ENCODE data around the gene GLIS1.
"Not testable (repeated sequence)": the region's sequence is repeated elsewhere in the genome, so short reads cannot be mapped to it uniquely, and the experiment has no call there.

GLIS1 gene

GRCh38 chr1:53739109-53739681 is at the start of gene GLIS1:
GLIS1 (minus strand) TSS chr1:53739164; CDS start chr1:53738064, 1,100 bp downstream.
- peak; percentile 49 for DNase-seq

GRCh38 chr1:53787655-53788054 is 48.7 kb upstream of the GLIS1 start:
- no peak for DNase-seq

- DNase-seq, result no peak
These were observed 44.1 kb upstream of the GLIS1 start for GRCh38 chr1:53783056-53783455.

GRCh38 chr1:53781654-53782053 is 42.7 kb upstream of the GLIS1 start:
- no peak for DNase-seq

- no peak for DNase-seq
These were observed 38.3 kb upstream of the GLIS1 start for GRCh38 chr1:53777272-53777671.

DNA sequence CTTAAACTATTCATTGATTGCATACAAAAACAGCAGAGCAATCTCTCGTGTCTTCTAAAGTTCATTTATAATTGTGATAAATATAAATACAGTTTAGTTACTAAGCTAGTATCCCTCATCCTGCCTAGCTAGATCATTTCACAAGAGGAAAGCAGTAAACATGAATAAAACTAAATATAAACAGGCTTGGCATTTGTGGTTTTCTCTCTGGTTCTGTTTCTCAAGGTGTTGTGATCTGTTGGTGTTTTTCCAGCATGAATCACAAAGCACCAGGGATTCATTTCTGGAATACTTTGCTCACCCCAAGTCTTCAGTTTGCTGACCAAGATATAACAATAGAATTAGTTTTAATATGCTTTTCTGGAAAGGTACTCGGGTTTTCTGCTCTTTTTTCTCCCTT is 32.7 kb upstream of the GLIS1 start:
- DNase-seq, result no peak

DNA sequence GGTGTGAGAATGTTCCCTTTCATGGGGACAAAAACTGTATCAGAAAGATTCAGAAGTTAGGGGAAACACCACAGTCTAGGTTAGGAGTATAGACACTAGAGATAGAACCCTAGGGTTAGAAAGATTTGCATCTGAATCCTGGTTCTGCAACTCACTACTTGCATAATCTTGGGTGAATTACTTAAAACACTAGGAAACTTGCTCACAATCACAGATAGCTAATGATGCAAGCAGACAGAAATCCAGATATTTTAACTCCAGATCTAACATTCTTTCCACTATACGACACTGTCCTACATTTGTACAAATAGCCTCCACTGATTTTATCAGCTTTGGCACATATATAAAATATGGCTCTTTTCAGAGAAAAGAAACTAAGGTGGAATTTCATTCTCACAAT is 30.8 kb upstream of the GLIS1 start:
- no peak for DNase-seq

DNA sequence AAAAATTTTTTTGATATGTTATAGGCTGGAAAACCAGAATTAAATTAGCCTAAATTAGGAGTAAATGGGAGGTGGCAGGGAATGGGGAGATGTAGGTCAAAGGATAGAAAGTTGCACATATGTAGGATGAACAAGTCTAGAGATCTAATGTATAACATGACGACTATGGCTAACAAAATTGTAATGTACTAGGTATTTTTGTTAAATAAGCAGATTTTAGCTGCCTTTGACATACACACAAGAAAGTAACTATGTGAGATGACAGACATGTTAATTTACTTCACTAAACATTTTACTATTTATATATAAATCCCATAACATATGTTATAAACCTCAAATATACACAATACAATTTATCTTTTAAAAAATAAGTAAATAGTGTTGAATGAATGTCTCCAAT is 30.2 kb upstream of the GLIS1 start:
- no peak for DNase-seq

GRCh38 chr1:53766831-53767405 is 28.0 kb upstream of the GLIS1 start:
- DNase-seq, result no peak

- DNase-seq, result no peak
These were observed 27.3 kb upstream of the GLIS1 start for GRCh38 chr1:53766194-53766742.

GRCh38 chr1:53765657-53766056 is 26.7 kb upstream of the GLIS1 start:
- DNase-seq, result no peak

- DNase-seq, result no peak
These were observed 24.9 kb upstream of the GLIS1 start for GRCh38 chr1:53763911-53764310.

- no peak for DNase-seq
These were observed 24.5 kb upstream of the GLIS1 start for GRCh38 chr1:53763461-53763860.

- DNase-seq, result not testable (repeated sequence)
These were observed 21.5 kb upstream of the GLIS1 start for GRCh38 chr1:53760497-53760896.

GRCh38 chr1:53755874-53756273 is 16.9 kb upstream of the GLIS1 start:
- no peak for DNase-seq

DNA sequence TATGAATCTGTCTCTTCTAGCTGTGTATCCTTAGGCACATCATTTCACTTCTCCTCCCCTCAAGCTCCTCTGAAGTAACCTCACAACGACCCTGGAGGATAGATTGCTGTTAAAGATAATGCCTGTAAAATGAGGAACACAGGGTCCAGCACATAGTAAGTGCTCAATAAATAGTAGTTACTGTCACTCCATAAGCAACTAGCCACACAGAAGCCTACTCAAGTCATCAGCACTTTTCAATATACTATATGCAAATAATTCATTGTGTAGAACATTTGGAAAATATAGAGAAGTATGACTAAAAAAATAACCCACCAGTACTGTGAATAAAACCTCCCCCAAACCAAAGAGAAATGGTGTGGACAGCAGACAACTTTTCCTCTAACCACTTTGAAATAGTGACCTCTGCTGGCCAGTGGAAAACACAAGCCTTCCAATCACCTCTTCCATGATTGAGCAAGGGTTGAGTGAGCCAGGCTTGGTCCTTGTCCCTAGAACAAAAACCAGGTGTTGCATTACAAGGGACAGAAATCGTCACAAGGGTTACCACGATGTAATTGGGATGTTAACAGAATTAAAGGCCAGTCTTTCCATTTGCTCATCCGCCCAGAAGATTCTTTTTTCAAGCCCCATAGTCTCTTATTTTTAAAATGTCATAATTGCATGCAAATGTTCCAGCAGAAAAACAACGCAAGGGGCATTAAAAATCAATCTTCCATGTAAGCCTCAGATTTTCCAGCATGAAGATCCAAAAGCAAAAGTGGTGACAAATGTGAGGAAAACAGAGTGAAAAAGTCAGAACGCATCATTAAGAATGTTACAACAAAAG is 15.7 kb upstream of the GLIS1 start:
- DNase-seq, result no peak

GRCh38 chr1:53752281-53752680 is 13.3 kb upstream of the GLIS1 start:
- DNase-seq, result no peak

GRCh38 chr1:53747841-53748240 is 8.9 kb upstream of the GLIS1 start:
- DNase-seq, result no peak

GRCh38 chr1:53740621-53741105 is 1.7 kb upstream of the GLIS1 start:
- DNase-seq, result no peak

DNA sequence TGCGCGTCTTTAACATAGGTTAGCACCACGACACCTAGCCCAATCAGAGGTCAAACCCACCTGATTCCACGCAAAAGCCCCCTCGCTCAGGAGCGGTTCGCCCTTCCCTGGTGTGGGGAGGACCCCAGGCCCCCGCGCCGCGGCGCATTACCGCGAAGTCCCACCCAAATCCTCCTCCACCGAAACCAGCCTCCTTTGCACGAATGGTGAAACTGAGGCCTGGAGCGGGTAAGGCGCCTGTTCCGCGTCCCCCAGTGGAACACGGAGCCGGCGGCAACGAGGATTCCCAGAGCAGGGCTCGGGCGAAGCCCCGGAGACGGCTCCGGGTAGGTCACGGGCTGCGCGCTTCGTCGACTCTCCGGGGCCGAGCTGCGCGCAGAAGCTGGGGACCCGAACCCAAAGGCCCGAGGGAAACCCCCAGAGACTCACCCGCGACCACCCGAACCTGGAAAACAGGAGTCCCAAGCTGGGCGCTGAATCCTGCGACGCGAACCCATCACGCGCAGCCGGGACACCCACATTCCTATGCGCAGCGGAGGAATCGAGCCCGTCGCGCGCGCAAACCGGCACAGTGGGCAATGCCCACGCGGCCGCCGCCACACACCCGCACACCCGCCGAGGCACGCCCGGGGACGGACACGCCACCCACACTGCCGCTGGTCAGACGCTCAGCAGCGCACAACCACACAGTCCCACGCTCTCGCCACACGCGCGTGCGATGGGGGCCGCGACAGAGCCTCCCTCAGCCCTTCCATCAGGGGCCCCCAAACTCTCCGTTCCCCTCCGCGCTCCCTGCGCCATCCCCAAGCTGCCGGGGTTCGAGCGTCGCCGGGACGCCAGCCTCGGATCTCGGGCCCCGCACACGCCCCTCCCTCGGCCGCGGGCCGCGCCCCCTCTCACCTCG is 507 bp downstream of the GLIS1 start:
- no peak for DNase-seq

DNA sequence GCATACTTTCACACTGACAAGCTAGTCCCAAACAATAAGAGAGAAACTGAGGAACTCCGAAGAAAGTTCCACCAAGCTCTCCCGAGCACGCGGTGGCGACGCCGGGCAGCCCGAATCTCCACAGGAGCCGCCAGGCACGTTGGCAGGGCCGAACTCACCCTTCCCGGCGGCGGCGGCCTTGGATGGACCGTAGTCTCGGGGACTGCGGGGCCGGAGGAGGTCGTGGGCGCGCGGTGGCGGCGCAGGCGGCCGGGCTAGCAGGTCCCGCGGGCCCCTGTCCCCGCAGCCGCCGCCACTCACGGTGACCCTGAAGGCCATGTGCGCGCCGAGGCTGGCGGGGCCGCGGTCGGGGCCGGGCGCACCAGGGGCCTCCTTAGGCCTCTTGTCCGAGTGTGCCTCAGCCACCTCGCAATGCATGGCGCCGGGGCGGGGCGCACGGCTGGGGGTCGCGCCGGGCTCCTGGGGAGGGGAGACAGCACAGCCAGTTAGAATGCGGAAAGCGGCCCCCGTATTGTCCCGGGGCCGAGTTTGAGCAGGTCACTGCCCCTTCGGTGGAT is 1.2 kb downstream of the GLIS1 start:
- no peak for DNase-seq

DNA sequence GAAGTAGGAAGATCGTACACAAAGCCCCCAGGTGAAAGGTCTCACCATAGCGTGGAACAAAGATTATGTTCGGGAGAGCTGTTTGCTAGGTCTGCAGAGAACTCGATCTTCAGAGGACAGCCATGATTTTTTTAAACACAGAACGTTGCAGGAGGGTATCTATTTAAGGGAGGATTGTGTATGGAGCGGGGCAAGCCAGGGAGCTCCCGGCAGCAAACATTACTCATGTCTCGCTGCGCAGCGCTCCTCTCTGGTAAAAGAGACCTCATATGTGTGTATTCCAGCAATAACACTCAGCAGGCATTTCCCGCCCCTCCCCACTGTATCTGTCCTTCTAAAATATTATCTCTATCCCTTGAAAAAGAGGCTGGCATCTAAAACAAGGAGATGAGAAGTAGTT is 2.7 kb downstream of the GLIS1 start:
- no peak for DNase-seq

Data from stimulated activated CD4-positive, alpha-beta T cell treated with anti-CD3 and anti-CD28 coated beads, Interleukin-12 subunit alpha, Interleukin-12 subunit beta, amount 100 ng/mL, for 4 hours (primary cell).